ENCODE measurements around the gene MMP17. TPM values are rescaled to one million over a fixed set of nuclear protein-coding genes. Genes with fewer than 3 reads are reported as not detected.
A peak's percentile ranks its signal among the peaks of the same experiment; 100 is the strongest.

MMP17 gene
- polyA plus RNA-seq, 1 donor (not counting 4 experiments of a cell fraction or from before 2014, with no cell fraction given) = 2.3 TPM

DNA sequence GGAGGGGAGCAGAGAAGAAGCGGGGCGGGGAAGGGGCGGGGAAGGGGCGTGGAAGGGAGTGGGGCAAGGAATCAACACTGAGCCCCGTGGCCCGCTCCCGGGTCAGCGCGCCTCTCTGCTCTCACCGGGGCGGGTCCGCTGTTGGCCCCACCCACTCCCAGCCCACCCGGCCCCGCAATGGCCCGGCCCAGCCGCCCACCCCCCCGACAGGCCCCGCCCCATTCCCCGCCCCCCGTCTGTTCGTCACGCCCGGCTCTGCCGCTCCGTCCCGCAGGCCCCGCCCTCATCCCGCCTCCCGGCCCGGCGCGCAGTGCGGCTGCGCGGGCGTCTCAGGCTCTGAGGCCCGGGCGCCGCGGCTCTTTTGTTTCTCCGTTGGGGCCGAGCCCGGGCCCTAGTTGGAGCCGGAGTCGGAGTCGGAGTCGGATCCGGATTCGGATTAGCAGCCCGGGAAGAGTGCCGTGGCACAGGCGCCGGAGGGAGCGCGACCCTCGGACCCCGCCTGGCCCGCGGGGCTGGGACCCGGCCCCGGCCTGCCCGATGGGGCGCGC is 66.2 kb downstream of the MMP17 start, which contains the start of gene ULK1:
Gene ULK1 (plus strand): TSS at position 310 of the 548 bp plus-strand sequence. CDS start 380 bp downstream, outside the sequence.
- H3K79me2 ChIP-seq (ENCODE audit: control insufficient read depth, insufficient read depth, low read length) = no peaks in the 10 kb centered on the region
- H3K9ac ChIP-seq (ENCODE audit: control insufficient read depth, extremely low read depth, insufficient read depth, low read length) = peak within 1 kb of the TSS; percentile 72
- no peaks in the 10 kb centered on the region for H3K9me1 ChIP-seq (ENCODE audit: control insufficient read depth, extremely low read depth, insufficient read depth, low read length)
- TF ChIP-seq EZH2 (IDR thresholded peaks at IDR 0.05; ENCODE audit: low read length) = no peak
- TF ChIP-seq, protein P1, sequence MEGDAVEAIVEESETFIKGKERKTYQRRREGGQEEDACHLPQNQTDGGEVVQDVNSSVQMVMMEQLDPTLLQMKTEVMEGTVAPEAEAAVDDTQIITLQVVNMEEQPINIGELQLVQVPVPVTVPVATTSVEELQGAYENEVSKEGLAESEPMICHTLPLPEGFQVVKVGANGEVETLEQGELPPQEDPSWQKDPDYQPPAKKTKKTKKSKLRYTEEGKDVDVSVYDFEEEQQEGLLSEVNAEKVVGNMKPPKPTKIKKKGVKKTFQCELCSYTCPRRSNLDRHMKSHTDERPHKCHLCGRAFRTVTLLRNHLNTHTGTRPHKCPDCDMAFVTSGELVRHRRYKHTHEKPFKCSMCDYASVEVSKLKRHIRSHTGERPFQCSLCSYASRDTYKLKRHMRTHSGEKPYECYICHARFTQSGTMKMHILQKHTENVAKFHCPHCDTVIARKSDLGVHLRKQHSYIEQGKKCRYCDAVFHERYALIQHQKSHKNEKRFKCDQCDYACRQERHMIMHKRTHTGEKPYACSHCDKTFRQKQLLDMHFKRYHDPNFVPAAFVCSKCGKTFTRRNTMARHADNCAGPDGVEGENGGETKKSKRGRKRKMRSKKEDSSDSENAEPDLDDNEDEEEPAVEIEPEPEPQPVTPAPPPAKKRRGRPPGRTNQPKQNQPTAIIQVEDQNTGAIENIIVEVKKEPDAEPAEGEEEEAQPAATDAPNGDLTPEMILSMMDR (optimal IDR thresholded peaks at IDR 0.05 in 1 of 3, IDR thresholded peaks at IDR 0.05 in 1 of 3, conservative IDR thresholded peaks at IDR 0.05 in 1 of 3; ENCODE audit: extremely low read depth in 1 of 3, insufficient read depth in 2 of 3, low read length in 3 of 3) = no peak
- no peak for DNase-seq (ENCODE audit: low read depth, low spot score)
- no peak for FAIRE-seq
- H3K27ac ChIP-seq (ENCODE audit: control insufficient read depth, insufficient read depth, low read length) = peak within 1 kb of the TSS; percentile 74
- dilution Hi-C loops (cut with MboI; ENCODE audit: extremely low pct_ligation_motif_present, low sequenced_read_pairs) = no loop called here
- H2AFZ ChIP-seq (ENCODE audit: control insufficient read depth, low read length) = peak within 1 kb of the TSS; percentile 22
- H3K4me3 ChIP-seq (ENCODE audit: control insufficient read depth in 2 of 3, extremely low read depth in 1 of 3, insufficient read depth in 2 of 3, low read depth in 1 of 3, low read length in 3 of 3) = peak within 1 kb of the TSS; percentile 52 to 73 (median 65)
- H4K20me1 ChIP-seq (ENCODE audit: control insufficient read depth, extremely low read depth, insufficient read depth, low read length) = peaks cover 3% of the 10 kb centered on the region
- H3K4me2 ChIP-seq (ENCODE audit: control insufficient read depth, extremely low read depth, insufficient read depth, low read depth, low read length) = peak within 1 kb of the TSS; percentile 77
- peaks cover 9% of the 10 kb centered on the region for H3K4me1 ChIP-seq (ENCODE audit: control insufficient read depth, extremely low read depth, insufficient read depth, low read length)
- H3K27me3 ChIP-seq (ENCODE audit: control insufficient read depth, extremely low read depth, insufficient read depth, low read length) = no peaks in the 10 kb centered on the region
- no peaks in the 10 kb centered on the region for H3K9me3 ChIP-seq (ENCODE audit: control insufficient read depth, low read depth, low read length)
- no peaks in the 10 kb centered on the region for H3K36me3 ChIP-seq (ENCODE audit: control insufficient read depth in 2 of 2, extremely low read depth in 1 of 2, insufficient read depth in 2 of 2, low read length in 2 of 2)

DNA sequence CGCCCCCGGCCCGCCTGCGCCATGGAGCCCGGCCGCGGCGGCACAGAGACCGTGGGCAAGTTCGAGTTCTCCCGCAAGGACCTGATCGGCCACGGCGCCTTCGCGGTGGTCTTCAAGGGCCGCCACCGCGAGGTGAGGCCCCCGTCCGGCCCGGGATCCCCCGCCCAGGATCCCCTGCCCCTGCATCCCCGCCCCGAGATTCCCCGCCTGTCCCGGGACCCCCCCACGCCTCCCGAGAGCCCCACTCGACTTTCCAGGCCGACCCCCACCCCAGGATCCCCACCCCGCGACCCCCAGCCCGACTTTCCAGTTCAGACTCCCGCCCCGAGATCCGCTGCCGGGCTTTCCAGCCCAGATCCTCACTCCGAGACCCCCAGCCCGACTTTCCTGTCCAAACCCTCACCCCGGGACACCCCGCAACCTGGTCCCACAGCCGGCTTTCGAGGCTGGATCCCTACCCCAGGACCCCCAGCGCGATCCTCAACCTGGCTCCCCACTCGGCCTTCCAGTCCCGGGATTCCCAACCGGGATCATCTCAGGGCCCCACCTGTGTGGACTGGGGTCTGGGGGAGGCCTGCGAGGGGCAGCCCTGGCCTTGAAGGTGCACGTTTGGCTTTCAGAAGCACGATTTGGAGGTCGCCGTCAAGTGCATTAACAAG is 66.9 kb downstream of the MMP17 start:
- H3K27me3 ChIP-seq (ENCODE audit: control insufficient read depth, extremely low read depth, insufficient read depth, low read length) = no peaks in the 10 kb centered on the region
- no peak overlapping the region for H2AFZ ChIP-seq (ENCODE audit: control insufficient read depth, low read length)
- H3K9me3 ChIP-seq (ENCODE audit: control insufficient read depth, low read depth, low read length) = no peaks in the 10 kb centered on the region
- no peak for DNase-seq (ENCODE audit: low read depth, low spot score)
- no peaks in the 10 kb centered on the region for H3K79me2 ChIP-seq (ENCODE audit: control insufficient read depth, insufficient read depth, low read length)
- TF ChIP-seq, protein P1 (optimal IDR thresholded peaks at IDR 0.05 in 1 of 3, IDR thresholded peaks at IDR 0.05 in 1 of 3, conservative IDR thresholded peaks at IDR 0.05 in 1 of 3; ENCODE audit: extremely low read depth in 1 of 3, insufficient read depth in 2 of 3, low read length in 3 of 3) = no peak
- no peak for TF ChIP-seq EZH2 (IDR thresholded peaks at IDR 0.05; ENCODE audit: low read length)
- peak overlapping the region; percentile 72 for H3K9ac ChIP-seq (ENCODE audit: control insufficient read depth, extremely low read depth, insufficient read depth, low read length)
- dilution Hi-C loops (cut with MboI; ENCODE audit: extremely low pct_ligation_motif_present, low sequenced_read_pairs) = no loop called here
- no peaks in the 10 kb centered on the region for H3K36me3 ChIP-seq (ENCODE audit: control insufficient read depth in 2 of 2, extremely low read depth in 1 of 2, insufficient read depth in 2 of 2, low read length in 2 of 2)
- H3K4me3 ChIP-seq (ENCODE audit: control insufficient read depth in 2 of 3, extremely low read depth in 1 of 3, insufficient read depth in 2 of 3, low read depth in 1 of 3, low read length in 3 of 3) = peak overlapping the region; percentile 52 to 73 (median 65)
- FAIRE-seq = no peak
- H3K9me1 ChIP-seq (ENCODE audit: control insufficient read depth, extremely low read depth, insufficient read depth, low read length) = no peaks in the 10 kb centered on the region
- H3K27ac ChIP-seq (ENCODE audit: control insufficient read depth, insufficient read depth, low read length) = peak overlapping the region; percentile 74
- H3K4me2 ChIP-seq (ENCODE audit: control insufficient read depth, extremely low read depth, insufficient read depth, low read depth, low read length) = peak overlapping the region; percentile 77
- H4K20me1 ChIP-seq (ENCODE audit: control insufficient read depth, extremely low read depth, insufficient read depth, low read length) = peaks cover 3% of the 10 kb centered on the region
- peaks cover 11% of the 10 kb centered on the region for H3K4me1 ChIP-seq (ENCODE audit: control insufficient read depth, extremely low read depth, insufficient read depth, low read length)
